ENCODE measurements around the gene CMPK2.
"Not testable (repeated sequence)": the region's sequence is repeated elsewhere in the genome, so short reads cannot be mapped to it uniquely, and the experiment has no call there.

The CMPK2 gene

GRCh38 chr2:6880200-6880733 is 14.6 kb upstream of the CMPK2 start:
- no peak for DNase-seq (ENCODE audit: low spot score)

GRCh38 chr2:6879011-6879410 is 13.3 kb upstream of the CMPK2 start:
- DNase-seq (ENCODE audit: low spot score), result no peak

- DNase-seq (ENCODE audit: low spot score), result no peak
Measured at GRCh38 chr2:6878549-6878948, 12.8 kb upstream of the CMPK2 start.

- peak; percentile 58 for DNase-seq (ENCODE audit: low spot score)
Measured at GRCh38 chr2:6877402-6878304, 11.9 kb upstream of the CMPK2 start, which contains the start of gene RSAD2. Gene RSAD2, plus strand, starts transcription at chr2:6877777. Its CDS starts 24 bp downstream, at chr2:6877801.

GRCh38 chr2:6876309-6876708 is 10.6 kb upstream of the CMPK2 start:
- no peak for DNase-seq (ENCODE audit: low spot score)

- no peak for DNase-seq (ENCODE audit: low spot score)
Measured at GRCh38 chr2:6874032-6874431, 8.3 kb upstream of the CMPK2 start.

GRCh38 chr2:6872394-6872793 is 6.7 kb upstream of the CMPK2 start:
- no peak for DNase-seq (ENCODE audit: low spot score)

- no peak for DNase-seq (ENCODE audit: low spot score)
Measured at GRCh38 chr2:6866982-6867381, 1.3 kb upstream of the CMPK2 start.

- DNase-seq (ENCODE audit: low spot score), result no peak
Measured at GRCh38 chr2:6866275-6866671, 566 bp upstream of the CMPK2 start.

- no peak for DNase-seq (ENCODE audit: low spot score)
Measured at GRCh38 chr2:6864923-6865345, 773 bp downstream of the CMPK2 start.

GRCh38 chr2:6864231-6864754 is 1.4 kb downstream of the CMPK2 start:
- DNase-seq (ENCODE audit: low spot score), result no peak

- DNase-seq (ENCODE audit: low spot score), result no peak
Measured at GRCh38 chr2:6863792-6864191, 1.9 kb downstream of the CMPK2 start.

- no peak for DNase-seq (ENCODE audit: low spot score)
Measured at GRCh38 chr2:6860296-6860695, 5.4 kb downstream of the CMPK2 start.

- not testable (repeated sequence) for DNase-seq (ENCODE audit: low spot score)
Measured at GRCh38 chr2:6858466-6859027, 7.2 kb downstream of the CMPK2 start.

GRCh38 chr2:6856548-6856920 is 9.2 kb downstream of the CMPK2 start:
- no peak for DNase-seq (ENCODE audit: low spot score)

- DNase-seq (ENCODE audit: low spot score), result no peak
Measured at GRCh38 chr2:6855860-6856547, 9.7 kb downstream of the CMPK2 start.

- DNase-seq (ENCODE audit: low spot score), result no peak
Measured at GRCh38 chr2:6854416-6854815, 11.3 kb downstream of the CMPK2 start.

- DNase-seq (ENCODE audit: low spot score), result no peak
Measured at GRCh38 chr2:6852195-6852594, 13.5 kb downstream of the CMPK2 start.

- DNase-seq (ENCODE audit: low spot score), result no peak
Measured at GRCh38 chr2:6846967-6847681, 18.6 kb downstream of the CMPK2 start.

- no peak for DNase-seq (ENCODE audit: low spot score)
Measured at GRCh38 chr2:6846540-6846939, 19.2 kb downstream of the CMPK2 start.

- DNase-seq (ENCODE audit: low spot score), result no peak
Measured at GRCh38 chr2:6845903-6846302, 19.8 kb downstream of the CMPK2 start.

- DNase-seq (ENCODE audit: low spot score), result no peak
Measured at GRCh38 chr2:6845312-6845711, 20.4 kb downstream of the CMPK2 start.
